Measurements from ENCODE around the gene TADA2B. TPM values are rescaled to one million over a fixed set of nuclear protein-coding genes. Genes with fewer than 3 reads are reported as not detected.

Gene TADA2B
- total RNA-seq, 1 donor from 2014 or later, result 37.3 TPM

DNA sequence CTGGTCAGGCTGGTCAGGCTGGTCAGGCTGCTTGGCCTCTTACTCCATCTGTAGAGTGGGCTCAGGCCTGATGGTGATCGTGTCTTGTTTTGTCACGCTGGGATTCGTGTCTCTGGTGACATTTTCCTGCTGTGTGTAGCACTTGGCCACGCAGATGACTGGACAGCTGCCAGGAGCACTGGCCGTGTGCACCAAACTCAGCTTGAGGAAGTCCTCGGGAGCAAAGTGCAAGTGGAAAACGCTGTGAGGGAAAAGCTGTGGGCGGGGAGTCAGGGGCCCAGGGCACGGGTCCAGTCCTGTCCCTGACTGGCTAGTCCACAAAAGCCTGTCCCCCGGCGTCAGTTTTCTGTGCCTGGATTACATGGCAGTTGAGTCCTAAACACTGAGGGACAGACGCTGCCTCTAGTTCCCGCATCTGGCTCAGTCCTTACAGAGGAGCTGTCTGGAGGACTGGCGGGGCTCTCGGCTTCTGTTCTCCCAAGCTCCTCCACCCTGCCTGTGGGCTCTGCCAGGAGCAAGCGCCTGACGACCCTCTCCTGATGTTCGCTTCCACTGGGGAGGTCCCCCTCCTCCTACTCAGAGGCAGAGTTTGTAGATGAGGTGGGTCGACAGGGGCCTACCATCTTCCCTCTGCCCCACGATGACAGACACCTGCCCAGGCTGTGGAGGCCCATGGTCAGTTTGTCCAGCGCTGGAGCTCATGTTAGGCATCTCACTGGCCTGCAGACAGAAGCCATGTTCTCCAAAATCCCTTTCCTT lies 60.6 kb downstream of the TADA2B start:
- Histone ChIP-seq H3K9me3 (no peaks in the 10 kb centered on the region), H3K27me3 (no peaks in the 10 kb centered on the region), H3K27ac (peak overlapping the region; percentile 83 to 84), H3K4me1 (peaks cover 5 to 20% of the 10 kb centered on the region in 2 donors), H3K36me3 (no peaks in the 10 kb centered on the region), H3K4me3 (peak overlapping the region; percentile 57 to 70)
- DNase-seq (ENCODE audit: low spot score in 2 of 2), result peak; percentile 26 to 86
- intact Hi-C loops (cut with DNase I), result loop anchor here (2.0 to 10.0 kb wide), 5 partner anchors 35 to 835 kb away; partner anchors contain the start of genes GRPEL1, MAN2B2, SORCS2 and TADA2B
- TF ChIP-seq, protein P1, sequence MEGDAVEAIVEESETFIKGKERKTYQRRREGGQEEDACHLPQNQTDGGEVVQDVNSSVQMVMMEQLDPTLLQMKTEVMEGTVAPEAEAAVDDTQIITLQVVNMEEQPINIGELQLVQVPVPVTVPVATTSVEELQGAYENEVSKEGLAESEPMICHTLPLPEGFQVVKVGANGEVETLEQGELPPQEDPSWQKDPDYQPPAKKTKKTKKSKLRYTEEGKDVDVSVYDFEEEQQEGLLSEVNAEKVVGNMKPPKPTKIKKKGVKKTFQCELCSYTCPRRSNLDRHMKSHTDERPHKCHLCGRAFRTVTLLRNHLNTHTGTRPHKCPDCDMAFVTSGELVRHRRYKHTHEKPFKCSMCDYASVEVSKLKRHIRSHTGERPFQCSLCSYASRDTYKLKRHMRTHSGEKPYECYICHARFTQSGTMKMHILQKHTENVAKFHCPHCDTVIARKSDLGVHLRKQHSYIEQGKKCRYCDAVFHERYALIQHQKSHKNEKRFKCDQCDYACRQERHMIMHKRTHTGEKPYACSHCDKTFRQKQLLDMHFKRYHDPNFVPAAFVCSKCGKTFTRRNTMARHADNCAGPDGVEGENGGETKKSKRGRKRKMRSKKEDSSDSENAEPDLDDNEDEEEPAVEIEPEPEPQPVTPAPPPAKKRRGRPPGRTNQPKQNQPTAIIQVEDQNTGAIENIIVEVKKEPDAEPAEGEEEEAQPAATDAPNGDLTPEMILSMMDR (IDR thresholded peaks at IDR 0.05), result no peak

GRCh38 chr4:7104366-7105031 lies 61.3 kb downstream of the TADA2B start:
- Histone ChIP-seq H3K9me3 (no peaks in the 10 kb centered on the region), H3K27ac (peak overlapping the region; percentile 83 to 84), H3K4me1 (peaks cover 5 to 20% of the 10 kb centered on the region in 2 donors), H3K36me3 (no peaks in the 10 kb centered on the region), H3K27me3 (no peaks in the 10 kb centered on the region), H3K4me3 (peak overlapping the region in 1 of 2 donors; percentile 70)
- TF ChIP-seq, protein P1 (IDR thresholded peaks at IDR 0.05), result no peak
- DNase-seq (ENCODE audit: low spot score in 2 of 2), result no peak
- intact Hi-C loops (cut with DNase I), result loop anchor here (5.0 to 10.0 kb wide), 2 partner anchors 88 to 530 kb away; partner anchors contain the start of genes MAN2B2 and SORCS2

DNA sequence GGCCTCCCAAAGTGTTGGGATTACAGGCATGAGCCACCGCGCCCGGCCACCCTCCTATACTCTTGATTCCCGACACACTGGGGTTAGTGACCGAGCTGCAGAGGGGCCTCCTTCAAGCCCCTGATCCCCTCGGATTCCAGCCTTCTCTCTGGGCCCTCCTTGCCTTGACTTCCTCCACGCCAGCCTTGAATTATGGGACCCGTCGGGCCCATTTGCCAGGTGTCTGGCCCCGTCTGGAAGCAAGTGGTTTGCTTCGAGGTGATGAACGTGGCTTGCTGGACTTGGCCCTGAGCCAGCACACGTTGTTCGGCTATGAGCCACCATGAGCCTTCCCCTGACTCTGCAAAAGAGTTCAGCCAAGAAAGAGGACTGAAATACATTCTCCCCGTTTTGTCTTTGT lies 62.1 kb downstream of the TADA2B start:
- no peaks in the 10 kb centered on the region for H3K9me3 ChIP-seq
- no peak overlapping the region for H3K27ac ChIP-seq
- intact Hi-C loops (cut with DNase I), result loop anchor here (10.0 kb wide), 1 partner anchor 530 kb away; the partner anchor contains the start of gene MAN2B2
- no peak overlapping the region for H3K4me3 ChIP-seq
- no peaks in the 10 kb centered on the region for H3K36me3 ChIP-seq
- DNase-seq (ENCODE audit: low spot score in 2 of 2), result no peak
- H3K4me1 ChIP-seq, result peaks cover 5 to 20% of the 10 kb centered on the region in 2 donors
- H3K27me3 ChIP-seq, result no peaks in the 10 kb centered on the region
- TF ChIP-seq, protein P1 (IDR thresholded peaks at IDR 0.05), result no peak

- no peaks in the 10 kb centered on the region for H3K9me3 ChIP-seq
- DNase-seq (ENCODE audit: low spot score in 2 of 2), result no peak
- no peaks in the 10 kb centered on the region for H3K27me3 ChIP-seq
- H3K27ac ChIP-seq, result no peak overlapping the region
- H3K4me1 ChIP-seq, result peaks cover 1 to 11% of the 10 kb centered on the region in 2 donors
- intact Hi-C loops (cut with DNase I), result loop anchor here (10.0 kb wide), 1 partner anchor 533 kb away; the partner anchor contains the start of gene MAN2B2
- no peaks in the 10 kb centered on the region for H3K36me3 ChIP-seq
- no peak overlapping the region for H3K4me3 ChIP-seq
- TF ChIP-seq, protein P1 (IDR thresholded peaks at IDR 0.05), result no peak
Measured at GRCh38 chr4:7107166-7107905, 64.2 kb downstream of the TADA2B start.

Other genes starting within 250 kb of the TADA2B start
- 26.4 TPM for gene TBC1D14, start 133.5 kb upstream of the TADA2B start, total RNA-seq
- 42.5 TPM for gene GRPEL1, start 24.7 kb downstream of the TADA2B start, total RNA-seq
- gene SORCS2, start 149.2 kb downstream of the TADA2B start, total RNA-seq, result 0.32 TPM